ENCODE measurements around the gene WDPCP.

GRCh38 chr2:63613391-63613901 is 25.2 kb upstream of the WDPCP start:
- no peak for TF ChIP-seq CTCF (conservative IDR thresholded peaks at IDR 0.05)
- no peak for TF ChIP-seq EZH2 (IDR thresholded peaks at IDR 0.05; ENCODE audit: low read depth)
